Mammary epithelial cell (primary cell): ENCODE data around the gene TMCC1.

Experiments used
- EZH2 ChIP-seq: IDR thresholded peaks from 2 replicates; pipeline ENCODE4 v1.6.1; 2012; ENCODE audit warnings: low read length, inconsistent platforms, borderline replicate concordance
- TF ChIP-seq, protein P1 (sequence below), 2 donors: IDR thresholded peaks in 1 of 2; conservative IDR thresholded peaks in 1 of 2; 2 replicates each; pipeline ENCODE4 v1.5.1; 2011 to 2012; ENCODE audit warnings: inconsistent platforms in 2 of 2, low read length in 2 of 2, mild to moderate bottlenecking in 2 of 2, control low read depth in 1 of 2, low read depth in 1 of 2; ENCODE audit not compliant: insufficient read depth in 1 of 2; ENCODE audit errors: extremely low read depth in 1 of 2

GRCh38 chr3:129604767-129605166 lies 288.7 kb downstream of the TMCC1 start:
- TF ChIP-seq, protein P1, sequence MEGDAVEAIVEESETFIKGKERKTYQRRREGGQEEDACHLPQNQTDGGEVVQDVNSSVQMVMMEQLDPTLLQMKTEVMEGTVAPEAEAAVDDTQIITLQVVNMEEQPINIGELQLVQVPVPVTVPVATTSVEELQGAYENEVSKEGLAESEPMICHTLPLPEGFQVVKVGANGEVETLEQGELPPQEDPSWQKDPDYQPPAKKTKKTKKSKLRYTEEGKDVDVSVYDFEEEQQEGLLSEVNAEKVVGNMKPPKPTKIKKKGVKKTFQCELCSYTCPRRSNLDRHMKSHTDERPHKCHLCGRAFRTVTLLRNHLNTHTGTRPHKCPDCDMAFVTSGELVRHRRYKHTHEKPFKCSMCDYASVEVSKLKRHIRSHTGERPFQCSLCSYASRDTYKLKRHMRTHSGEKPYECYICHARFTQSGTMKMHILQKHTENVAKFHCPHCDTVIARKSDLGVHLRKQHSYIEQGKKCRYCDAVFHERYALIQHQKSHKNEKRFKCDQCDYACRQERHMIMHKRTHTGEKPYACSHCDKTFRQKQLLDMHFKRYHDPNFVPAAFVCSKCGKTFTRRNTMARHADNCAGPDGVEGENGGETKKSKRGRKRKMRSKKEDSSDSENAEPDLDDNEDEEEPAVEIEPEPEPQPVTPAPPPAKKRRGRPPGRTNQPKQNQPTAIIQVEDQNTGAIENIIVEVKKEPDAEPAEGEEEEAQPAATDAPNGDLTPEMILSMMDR (conservative IDR thresholded peaks at IDR 0.05 in 1 of 2, IDR thresholded peaks at IDR 0.05 in 1 of 2; ENCODE audit: extremely low read depth in 1 of 2, insufficient read depth in 1 of 2, low read depth in 1 of 2, low read length in 2 of 2), result no peak
- peak; percentile 57 for TF ChIP-seq EZH2
